GM12878 (cell line): ENCODE measurements around the gene TUT4. TPM values are rescaled to one million over a fixed set of nuclear protein-coding genes. Genes with fewer than 3 reads are reported as not detected.

ENCODE experiments used
- ATAC-seq: fragments of 200-7000 bp; cut with Tn5 transposase; 3 replicates; pipeline ENCODE4 v1.9.1; 2020; ENCODE audit warnings: mild to moderate bottlenecking, moderate library complexity
- BruUV-seq: library from RNA; stranded (reverse); fragments of 400-500 nt; replicated peaks from 2 replicates; lab custom pipeline; 2021; lab: Mats Ljungman, UMichigan
- CTCF ChIA-PET: fragments of 300-600 bp; sonication (Branson Sonifier 250); formaldehyde crosslinking; extraction: SDS; loops from one replicate; lab custom pipeline; 2021; ENCODE audit warnings: inconsistent platforms; lab: Yijun Ruan, JAX
- POLR2A ChIA-PET: fragments of 350-600 bp; formaldehyde crosslinking; extraction: SDS; loops from one replicate; lab custom pipeline; 2021; ENCODE audit warnings: inconsistent platforms; lab: Charles Lee
- RAD21 ChIA-PET: fragments of 300-600 bp; sonication (Branson Sonifier 250); formaldehyde crosslinking; loops from one replicate; lab custom pipeline; 2023; ENCODE audit warnings: antibody characterized with exemption; ENCODE audit not compliant: unreplicated experiment; lab: Charles Lee
- SMC1A ChIA-PET: fragments of 300-600 bp; sonication (Branson Sonifier 250); formaldehyde crosslinking; loops from one replicate; lab custom pipeline; 2023; ENCODE audit not compliant: unreplicated experiment, uncharacterized antibody; lab: Charles Lee
- DNase-seq: peaks from one replicate; pipeline ENCODE4 v3.0.0-alpha.2; 2011; ENCODE audit warnings: low read depth, low spot score
- FAIRE-seq: peaks from 3 replicates; lab custom pipeline; 2011; peaks lifted over from hg19 to GRCh38; lab: Jason Lieb, UNC
- H2AFZ ChIP-seq: 2 replicates; pipeline ENCODE4 v1.6.0; 2011; ENCODE audit warnings: low read depth, low read length, control low read depth; ENCODE audit not compliant: control insufficient read depth
- H3K27ac ChIP-seq: 2 replicates; pipeline ENCODE4 v1.5.1; 2011; ENCODE audit warnings: control low read depth; ENCODE audit not compliant: control insufficient read depth, insufficient read depth
- H3K27me3 ChIP-seq, 2 experiments: replicated peaks in 1 of 2; 2 replicates each; pipeline versions ENCODE4 v1.6.0 to v1.6.1; 2011; ENCODE audit warnings: low read length in 1 of 2; ENCODE audit not compliant: control insufficient read depth in 2 of 2, insufficient read depth in 2 of 2
- H3K36me3 ChIP-seq, 2 experiments: 2 replicates each; pipeline ENCODE4 v1.5.1; 2011; ENCODE audit warnings: low read length in 1 of 2; ENCODE audit not compliant: control insufficient read depth in 2 of 2, insufficient read depth in 2 of 2
- H3K4me1 ChIP-seq: 2 replicates; pipeline ENCODE4 v1.6.1; 2011; ENCODE audit warnings: mild to moderate bottlenecking, low read length, moderate library complexity, mixed read lengths; ENCODE audit not compliant: control insufficient read depth, insufficient read depth
- H3K4me2 ChIP-seq: 2 replicates; pipeline ENCODE4 v1.6.0; 2011; ENCODE audit warnings: control low read depth; ENCODE audit not compliant: control insufficient read depth, insufficient read depth
- H3K4me3 ChIP-seq: fragments of 200-600 bp; sonication (generic); 2 replicates; pipeline ENCODE4 v1.5.1; 2016
- H3K79me2 ChIP-seq: 2 replicates; pipeline ENCODE4 v1.6.0; 2011; ENCODE audit warnings: low read length; ENCODE audit not compliant: control insufficient read depth, insufficient read depth
- H3K9ac ChIP-seq: 2 replicates; pipeline ENCODE4 v1.8.0; 2011; ENCODE audit warnings: low read length, control low read depth, mixed read lengths; ENCODE audit not compliant: control insufficient read depth, insufficient read depth
- H3K9me3 ChIP-seq: replicated peaks from 3 replicates; pipeline ENCODE4 v1.5.1; 2011; ENCODE audit warnings: mild to moderate bottlenecking, low read length; ENCODE audit not compliant: control insufficient read depth, insufficient read depth
- H4K20me1 ChIP-seq: 2 replicates; pipeline ENCODE4 v1.6.0; 2011; ENCODE audit not compliant: control insufficient read depth, insufficient read depth
- ATF2 ChIP-seq: IDR thresholded peaks from 2 replicates; pipeline ENCODE4 v1.6.1; 2012; ENCODE audit warnings: low read length, inconsistent platforms
- CBX3 ChIP-seq: fragments of 200-600 bp; sonication (generic); IDR thresholded peaks from 2 replicates; pipeline ENCODE4 v1.6.1; 2016; ENCODE audit warnings: low read depth, borderline replicate concordance
- CREM ChIP-seq: IDR thresholded peaks from 2 replicates; pipeline ENCODE4 v1.6.1; 2014; ENCODE audit warnings: antibody characterized with exemption, low read depth
- HDAC2 ChIP-seq: fragments of 200-600 bp; sonication (generic); IDR thresholded peaks from 2 replicates; pipeline ENCODE4 v1.6.1; 2017
- HSF1 ChIP-seq: fragments of 150-350 bp; IDR thresholded peaks from 2 replicates; pipeline ENCODE4 v1.6.1; 2014; ENCODE audit warnings: mild to moderate bottlenecking, low read depth, low read length
- IKZF1 ChIP-seq: fragments of 450-650 bp; conservative IDR thresholded peaks from 2 replicates; pipeline ENCODE4 v1.6.1; 2017; ENCODE audit warnings: antibody characterized with exemption, mild to moderate bottlenecking
- POLR2A ChIP-seq: IDR thresholded peaks from 2 replicates; pipeline ENCODE4 v1.6.1; 2011; ENCODE audit warnings: low read depth, mild to moderate bottlenecking, low read length
- SP1 ChIP-seq: IDR thresholded peaks from one replicate; pipeline ENCODE4 v1.6.1; 2011; ENCODE audit warnings: low read depth, low read length
- WGBS: methylation state at CpG from one replicate; pipeline ENCODE4 v1.1.6; 2016; ENCODE audit warnings: low lambda C conversion rate; ENCODE audit not compliant: insufficient replicate concordance, insufficient coverage; ENCODE audit errors: missing lambda C conversion rate; 5-methylcytosine and 5-hydroxymethylcytosine counted together
- in situ Hi-C: fragments of 300-500 bp; cut with MboI; formaldehyde crosslinking; loops from 9 replicates; pipeline ENCODE4 v1.14.3; 2018; ENCODE audit warnings: mixed read lengths
- intact Hi-C: fragments of 100-400 bp; cut with micrococcal nuclease; formaldehyde crosslinking; loops from one replicate; pipeline ENCODE4 v1.14.2; 2022; ENCODE audit not compliant: unreplicated experiment
- polyA plus RNA-seq, 11 experiments: library from polyadenylated mRNA; depleted of rRNA in 4 of 11; unstranded in 6 of 11; stranded (reverse) in 5 of 11; fragments of >200 nt; fragmentation: Nextera tagmentation in 4 of 11; fragmentation: Illumina TruSeq in 1 of 11; extraction: Ambion mirVana in 4 of 11; extraction: Trizol in 1 of 11; gene quantifications; 1 replicate in 1 of 11; 2 replicates in 10 of 11; pipeline versions ENCODE4 v1.2.1 to v1.2.3, GENCODE V29; 2011 to 2016; ENCODE audit warnings: inconsistent platforms in 2 of 11, missing spikeins in 2 of 11, low read depth in 1 of 11
- total RNA-seq, 4 experiments: library from RNA; depleted of rRNA in 3 of 4; stranded (reverse); fragments of >200 nt in 3 of 4; fragmentation: Illumina TruSeq in 1 of 4; extraction: Trizol in 1 of 4; gene quantifications; 2 replicates each; pipeline versions ENCODE4 v1.2.1 to v1.2.3, GENCODE V29; 2013 to 2021
- TF ChIP-seq, protein P1 (sequence below): IDR thresholded peaks from 2 replicates; pipeline ENCODE4 v1.6.1; 2011; ENCODE audit warnings: borderline replicate concordance, low read depth, mild to moderate bottlenecking, moderate library complexity, low read length; ENCODE audit not compliant: insufficient read depth, poor library complexity, severe bottlenecking
- TF ChIP-seq, protein P2 (sequence below): IDR thresholded peaks from 2 replicates; pipeline ENCODE4 v1.6.1; 2011; ENCODE audit warnings: low read depth, mild to moderate bottlenecking, low read length, moderate library complexity, borderline replicate concordance; ENCODE audit errors: extremely low read depth

The TUT4 gene
- total and polyA plus RNA-seq, 10 of the 15 experiments (the other 5 are each of a cell fraction or from before 2014, with no cell fraction given), result 9.4 to 40.7 (median 27.6) TPM

GRCh38 chr1:52427152-52427551 is 125.7 kb downstream of the TUT4 start:
- intact Hi-C loops, result no loop called here
- FAIRE-seq (no peak), ATAC-seq (no peak), DNase-seq (no peak)
- no peak overlapping the region for H3K4me2 ChIP-seq
- WGBS, result 100% methylated on average over 1 of the region's 1 CpG
- no peaks in the 10 kb centered on the region for H3K9me3 ChIP-seq
- no peak overlapping the region for H3K9ac ChIP-seq
- no peaks in the 10 kb centered on the region for H4K20me1 ChIP-seq
- no peak overlapping the region for H2AFZ ChIP-seq
- TF ChIP-seq ATF2 (no peak), HSF1 (no peak), SP1 (no peak), CREM (no peak), HDAC2 (no peak), POLR2A (no peak), CBX3 (no peak), IKZF1 (no peak)
- TF ChIP-seq, protein P1, sequence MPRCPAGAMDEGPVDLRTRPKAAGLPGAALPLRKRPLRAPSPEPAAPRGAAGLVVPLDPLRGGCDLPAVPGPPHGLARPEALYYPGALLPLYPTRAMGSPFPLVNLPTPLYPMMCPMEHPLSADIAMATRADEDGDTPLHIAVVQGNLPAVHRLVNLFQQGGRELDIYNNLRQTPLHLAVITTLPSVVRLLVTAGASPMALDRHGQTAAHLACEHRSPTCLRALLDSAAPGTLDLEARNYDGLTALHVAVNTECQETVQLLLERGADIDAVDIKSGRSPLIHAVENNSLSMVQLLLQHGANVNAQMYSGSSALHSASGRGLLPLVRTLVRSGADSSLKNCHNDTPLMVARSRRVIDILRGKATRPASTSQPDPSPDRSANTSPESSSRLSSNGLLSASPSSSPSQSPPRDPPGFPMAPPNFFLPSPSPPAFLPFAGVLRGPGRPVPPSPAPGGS, result no peak
- TF ChIP-seq, protein P2, sequence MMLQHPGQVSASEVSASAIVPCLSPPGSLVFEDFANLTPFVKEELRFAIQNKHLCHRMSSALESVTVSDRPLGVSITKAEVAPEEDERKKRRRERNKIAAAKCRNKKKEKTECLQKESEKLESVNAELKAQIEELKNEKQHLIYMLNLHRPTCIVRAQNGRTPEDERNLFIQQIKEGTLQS, result no peak
- RAD21 ChIA-PET, result no interaction called here
- H3K27me3 ChIP-seq, result no peaks in the 10 kb centered on the region
- no peaks in the 10 kb centered on the region for H3K79me2 ChIP-seq
- CTCF ChIA-PET, result interaction anchor here (1.0 kb wide), 1 partner anchor 59 kb away, joined by 3 read pairs; no protein-coding TSS in a partner anchor
- H3K4me1 ChIP-seq, result no peaks in the 10 kb centered on the region
- H3K27ac ChIP-seq, result no peak overlapping the region
- peaks cover 4 to 7% of the 10 kb centered on the region in 2 experiments; a peak in 3 of 4 replicates for H3K36me3 ChIP-seq
- no peak overlapping the region for H3K4me3 ChIP-seq
- in situ Hi-C loops, result no loop called here
- POLR2A ChIA-PET, result interaction anchor here (0.5 kb wide), 1 partner anchor 11 kb away, joined by 3 read pairs; no protein-coding TSS in a partner anchor
- SMC1A ChIA-PET, result no interaction called here
- BruUV-seq, result no TSS peak
